Left ventricle myocardium superior (tissue), 1 donor: ENCODE results near the gene CACNA2D3. TPM values are rescaled to one million over a fixed set of nuclear protein-coding genes. Genes with fewer than 3 reads are reported as not detected.

Source experiments
- ATAC-seq: fragments of 200-7000 bp; cut with Tn5 transposase; one replicate; pipeline ENCODE4 v1.9.1; 2020; ENCODE audit warnings: mild to moderate bottlenecking, moderate library complexity
- DNase-seq: peaks from one replicate; pipeline ENCODE4 v3.0.0-alpha.2; 2020
- intact Hi-C: fragments of 100-400 bp; cut with micrococcal nuclease; formaldehyde crosslinking; loops from one replicate; pipeline ENCODE4 v1.11.0; 2022
- total RNA-seq: library from RNA; stranded (reverse); fragmentation: NEBNext Ultra II Directional; extraction: Animal tissue kit (Norgen Biotek cat#: 25700); gene quantifications from one replicate; pipeline ENCODE4 v1.2.1, GENCODE V29; 2021
- donor health status: DM: no; HTN: yes; CAD: no; lungs with severe emphysema.

The CACNA2D3 gene
- total RNA-seq, 1 donor from 2014 or later = 26.9 TPM

GRCh38 chr3:55059027-55059629, 936.8 kb downstream of the CACNA2D3 start:
- DNase-seq (no peak), ATAC-seq (no peak)
- intact Hi-C loops = no loop called here

GRCh38 chr3:55060896-55061719, 938.8 kb downstream of the CACNA2D3 start:
- DNase-seq = no peak
- no peak for ATAC-seq
- intact Hi-C loops = no loop called here

DNA sequence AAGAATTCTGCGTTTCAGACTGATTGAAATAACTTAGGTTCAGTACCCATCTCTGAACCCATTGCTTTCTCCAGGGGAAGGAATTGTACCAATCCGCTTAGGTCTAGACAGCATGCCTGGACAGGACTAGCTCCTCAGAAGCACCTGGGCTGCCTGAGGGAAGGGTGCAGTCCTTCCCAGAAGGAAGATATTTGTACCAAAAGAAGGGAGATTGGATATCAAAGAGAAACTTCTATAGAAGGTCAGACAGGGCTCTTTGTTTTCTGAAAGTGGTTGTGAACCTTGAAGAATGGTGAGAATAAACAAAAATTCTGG, 939.3 kb downstream of the CACNA2D3 start:
- DNase-seq (no peak), ATAC-seq (no peak)
- intact Hi-C loops = no loop called here

DNA sequence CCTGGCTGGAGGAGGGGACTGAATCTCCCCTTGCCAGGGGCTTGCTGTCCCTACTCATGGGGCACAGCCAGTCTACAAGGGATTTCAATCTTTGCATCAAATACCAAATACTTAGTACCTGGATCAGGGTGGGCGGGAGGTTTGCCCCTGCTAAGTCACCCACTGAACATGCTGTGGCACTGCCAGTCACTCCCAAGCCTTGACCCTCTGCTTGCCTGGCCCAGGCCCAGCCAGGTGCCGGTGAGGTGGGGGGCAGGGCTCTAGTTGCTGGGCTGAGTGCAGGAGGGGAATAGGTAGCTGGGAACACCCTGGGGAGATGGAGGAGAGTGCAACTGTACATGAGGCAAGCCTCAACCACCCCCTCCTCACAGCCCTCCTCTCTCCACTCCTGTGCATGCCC, 941.8 kb downstream of the CACNA2D3 start:
- intact Hi-C loops = no loop called here
- no peak for ATAC-seq
- no peak for DNase-seq

- intact Hi-C loops = no loop called here
- ATAC-seq = no peak
- DNase-seq = no peak
Measured at GRCh38 chr3:55065331-55065730, 943.0 kb downstream of the CACNA2D3 start.

DNA sequence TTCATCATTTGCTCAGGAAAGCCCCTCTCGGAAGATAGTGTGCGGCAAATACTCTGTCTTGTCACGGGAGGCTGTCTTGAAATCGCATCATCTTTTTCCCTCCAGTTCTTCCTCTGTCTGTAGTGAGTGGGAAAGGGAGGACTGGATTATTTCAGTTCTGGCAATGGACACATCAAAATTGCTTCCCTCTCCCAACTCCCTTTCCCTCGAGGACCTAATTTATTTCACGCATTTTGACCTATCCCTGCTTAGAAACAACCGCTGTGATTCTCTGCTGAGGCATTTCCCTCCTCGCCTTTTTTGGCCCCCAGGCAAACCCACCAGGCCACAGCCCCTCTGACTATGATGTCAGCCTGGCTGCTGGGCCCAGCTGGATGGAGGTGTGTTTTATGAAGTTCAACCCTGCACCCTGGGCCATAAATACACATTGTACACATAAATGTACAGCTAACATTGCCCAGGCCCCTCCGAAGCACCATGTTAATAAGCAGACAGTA, 944.2 kb downstream of the CACNA2D3 start:
- ATAC-seq (no peak), DNase-seq (no peak)
- intact Hi-C loops = no loop called here

- DNase-seq (no peak), ATAC-seq (no peak)
- intact Hi-C loops = no loop called here
Measured at GRCh38 chr3:55069950-55070349, 947.6 kb downstream of the CACNA2D3 start.

GRCh38 chr3:55074796-55075195, 952.4 kb downstream of the CACNA2D3 start:
- intact Hi-C loops = no loop called here
- DNase-seq = no peak
- no peak for ATAC-seq

- ATAC-seq (no peak), DNase-seq (no peak)
- intact Hi-C loops = no loop called here
Measured at GRCh38 chr3:55075846-55076245, 953.5 kb downstream of the CACNA2D3 start.

DNA sequence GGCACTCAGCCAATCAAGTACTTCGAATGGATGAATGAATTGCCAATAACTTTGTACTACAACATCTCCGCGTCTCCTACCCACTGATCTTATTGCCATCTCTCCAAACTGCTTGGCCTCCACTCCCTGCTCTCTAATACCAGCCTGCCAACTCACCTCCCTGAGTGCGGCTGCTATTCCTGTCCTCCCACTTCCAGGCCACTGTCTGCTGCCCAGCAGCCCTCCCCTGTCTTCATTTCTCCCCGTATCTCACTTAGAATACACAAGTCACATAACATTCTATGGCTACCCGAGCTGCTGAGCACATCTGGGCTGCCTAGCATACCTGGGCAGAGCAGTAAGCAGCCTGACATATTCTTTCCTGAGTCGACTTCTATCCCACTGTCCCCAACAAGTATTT, 955.4 kb downstream of the CACNA2D3 start:
- intact Hi-C loops = no loop called here
- DNase-seq (peak; percentile 25), ATAC-seq (peak; percentile 76)

GRCh38 chr3:55078876-55079275, 956.5 kb downstream of the CACNA2D3 start:
- intact Hi-C loops = no loop called here
- DNase-seq = no peak
- no peak for ATAC-seq

- ATAC-seq = no peak
- intact Hi-C loops = no loop called here
Measured at GRCh38 chr3:55085231-55085630, 962.9 kb downstream of the CACNA2D3 start.

DNA sequence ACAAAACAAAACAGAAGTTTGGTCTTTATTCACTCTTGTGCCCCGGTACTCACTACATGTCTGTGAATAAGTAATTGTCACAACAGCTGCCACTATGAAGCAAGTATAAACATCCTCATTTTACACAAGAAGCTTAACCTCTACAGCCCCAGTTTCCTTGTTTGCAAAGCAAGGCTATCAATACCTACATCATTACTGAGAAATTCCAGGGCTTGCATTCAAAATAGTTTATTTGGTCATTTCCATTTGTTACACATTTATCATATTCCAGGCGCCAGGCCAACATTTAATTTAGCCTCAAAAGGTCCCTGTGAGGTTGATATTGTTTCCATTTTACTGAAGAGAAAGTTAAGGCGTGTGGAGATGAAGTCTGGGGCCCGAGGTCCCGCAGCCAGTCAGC, 966.9 kb downstream of the CACNA2D3 start:
- no peak for DNase-seq
- no peak for ATAC-seq
- intact Hi-C loops = no loop called here

More at GRCh38 chr3:55085231-55085630, 962.9 kb downstream of the CACNA2D3 start:
- no peak for DNase-seq

DNA sequence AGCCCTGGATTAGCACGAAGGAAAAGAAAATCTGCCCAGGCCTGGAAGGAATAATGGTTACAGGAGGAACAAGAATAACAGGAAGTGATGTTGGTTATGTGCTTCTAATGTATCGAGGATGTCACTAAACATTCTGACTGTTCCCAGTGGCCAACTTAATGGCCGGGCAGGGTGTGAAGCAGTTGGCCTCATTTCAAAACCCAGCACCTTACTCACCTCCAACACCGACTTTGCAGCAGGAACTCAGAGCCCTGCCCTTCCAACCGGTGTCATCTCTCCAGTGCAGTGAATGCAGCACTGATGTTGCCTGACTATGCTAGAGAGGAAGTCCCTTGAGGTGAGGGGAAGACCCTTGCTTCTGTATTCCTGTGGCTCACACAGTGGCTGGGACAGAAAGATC, 967.9 kb downstream of the CACNA2D3 start:
- intact Hi-C loops = no loop called here
- DNase-seq (no peak), ATAC-seq (no peak)

DNA sequence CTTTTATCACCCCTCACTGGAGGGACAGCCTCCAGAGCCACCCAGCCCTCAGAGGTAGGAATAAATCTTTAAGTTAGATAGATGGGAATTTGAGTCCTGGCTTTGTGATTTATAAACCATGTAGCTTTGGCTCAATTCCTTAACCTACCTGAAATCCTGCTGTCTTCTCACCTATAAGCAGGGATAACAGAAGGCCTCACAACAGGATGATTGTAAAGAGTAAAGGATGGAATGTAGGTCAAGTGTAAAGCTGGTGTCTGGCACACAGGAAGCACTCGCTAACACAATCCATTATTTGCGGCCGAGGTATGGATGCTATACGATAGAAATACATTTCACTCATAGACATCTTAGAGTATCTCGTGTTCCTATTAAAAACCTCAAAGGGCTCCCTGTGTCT, 968.4 kb downstream of the CACNA2D3 start:
- intact Hi-C loops = no loop called here
- no peak for ATAC-seq
- DNase-seq = no peak

GRCh38 chr3:55091381-55092225, 969.3 kb downstream of the CACNA2D3 start:
- ATAC-seq (no peak), DNase-seq (no peak)
- intact Hi-C loops = no loop called here

DNA sequence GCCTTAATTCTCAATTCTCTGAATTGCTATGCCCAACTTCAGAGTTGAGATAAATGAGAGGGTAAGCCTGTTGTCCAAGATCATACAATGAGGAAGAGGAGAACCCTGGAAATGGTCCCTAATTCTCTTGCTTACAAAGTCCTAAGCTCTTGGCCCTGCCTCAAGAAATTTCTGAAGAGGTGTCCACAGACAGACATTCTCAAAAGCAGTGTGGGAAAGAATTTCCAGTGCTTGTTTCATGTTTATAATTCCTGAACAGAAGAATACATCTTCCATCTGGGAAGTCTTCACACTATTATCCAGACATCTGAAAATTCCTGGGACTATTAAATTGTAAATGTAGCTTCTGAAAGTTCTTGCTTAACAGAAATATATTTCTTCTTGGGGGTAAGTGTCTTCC, 972.3 kb downstream of the CACNA2D3 start:
- ATAC-seq (no peak), DNase-seq (no peak)
- intact Hi-C loops = no loop called here

GRCh38 chr3:55097441-55097840, 975.1 kb downstream of the CACNA2D3 start:
- DNase-seq (no peak), ATAC-seq (no peak)
- intact Hi-C loops = no loop called here

GRCh38 chr3:55105647-55106046, 983.3 kb downstream of the CACNA2D3 start:
- no peak for DNase-seq
- intact Hi-C loops = no loop called here
- ATAC-seq = no peak

- intact Hi-C loops = no loop called here
- DNase-seq = no peak
- ATAC-seq = no peak
Measured at GRCh38 chr3:55107187-55107586, 984.8 kb downstream of the CACNA2D3 start.
